Measurements from ENCODE around the gene ZBTB12.
"Not testable (repeated sequence)": the region's sequence is repeated elsewhere in the genome, so short reads cannot be mapped to it uniquely, and the experiment has no call there.

ZBTB12 gene

DNA sequence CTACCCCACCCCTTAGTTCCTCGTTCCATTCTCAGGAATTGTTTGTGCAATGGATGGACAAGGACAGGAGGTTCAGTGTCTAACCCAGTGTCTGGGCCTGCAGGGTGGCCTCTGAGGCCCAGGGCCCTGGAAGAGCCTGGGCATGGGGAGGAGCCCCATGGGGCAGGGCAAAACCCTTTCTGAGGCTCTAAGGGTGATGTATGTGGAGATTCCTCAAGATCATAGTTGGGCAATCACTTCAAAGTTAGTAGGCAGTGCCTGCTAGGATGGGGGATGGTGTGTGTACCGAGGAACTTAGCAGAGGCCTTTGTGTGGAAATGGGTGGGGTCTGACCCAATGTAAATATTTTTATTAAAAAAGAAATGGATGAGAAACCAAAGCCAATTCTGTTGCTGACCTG lies 18.9 kb upstream of the ZBTB12 start:
- no peak for DNase-seq (ENCODE audit: low read depth)

DNA sequence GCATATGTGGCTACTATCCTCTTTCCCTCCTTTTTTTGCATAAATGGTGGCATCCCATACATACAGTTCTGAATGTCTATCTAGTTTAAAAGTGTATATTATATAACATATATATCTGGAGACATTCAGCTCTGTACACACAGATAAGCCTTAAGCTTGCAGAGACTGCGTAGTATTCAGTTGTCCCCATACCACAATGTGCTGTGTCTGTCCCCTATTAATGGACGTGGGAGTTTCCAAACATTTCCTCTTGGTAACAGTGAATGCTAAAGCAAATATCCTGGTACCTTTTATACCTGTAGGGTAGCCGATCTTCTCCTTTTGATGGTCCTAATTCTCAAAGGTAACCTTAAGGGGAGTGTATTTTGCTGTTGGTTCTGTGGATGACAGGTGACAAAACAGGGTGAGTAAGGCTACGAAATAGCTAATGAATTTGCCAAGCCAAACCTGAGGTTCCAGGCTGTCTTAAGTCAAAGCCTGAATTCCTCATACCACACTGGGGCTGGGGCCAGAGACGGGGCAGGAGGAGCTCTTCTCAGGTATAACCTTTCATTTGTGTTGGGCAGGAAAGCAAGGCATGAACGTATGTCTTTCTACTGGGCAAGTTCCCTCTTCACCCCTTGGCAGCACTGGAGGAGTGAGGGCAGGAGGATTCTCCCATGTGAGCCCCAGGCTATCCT lies 17.9 kb upstream of the ZBTB12 start:
- DNase-seq (ENCODE audit: low read depth), result no peak

DNA sequence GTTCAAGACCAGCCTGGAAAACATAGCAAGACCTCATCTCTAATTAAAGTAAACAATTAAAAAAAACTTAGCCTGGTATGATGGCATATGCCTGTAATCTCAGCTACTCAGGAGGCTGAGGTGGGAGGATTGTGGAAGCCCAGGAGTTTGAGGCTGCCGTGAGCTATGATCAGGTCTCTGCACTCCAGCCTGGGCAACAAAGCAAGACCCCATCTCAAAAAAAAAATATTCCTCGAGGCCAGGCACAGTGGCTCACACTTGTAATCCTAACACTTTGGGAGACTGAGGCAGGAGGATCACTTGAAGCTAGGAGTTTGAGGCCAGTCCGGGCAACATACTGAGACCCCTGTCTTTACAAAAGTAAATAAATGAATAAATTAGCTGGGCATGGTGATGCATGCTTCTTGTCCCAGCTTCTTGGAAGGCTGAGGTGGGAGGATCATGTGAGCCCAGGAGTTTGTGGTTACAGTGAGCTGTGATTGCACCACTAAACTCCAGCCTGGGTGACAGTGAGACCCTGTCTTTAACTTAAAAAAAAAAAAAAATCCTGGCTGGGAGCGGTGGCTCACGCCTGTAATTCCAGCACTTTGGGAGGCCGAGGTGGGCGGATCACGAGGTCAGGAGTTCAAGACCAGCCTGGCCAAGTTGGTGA lies 16.3 kb upstream of the ZBTB12 start:
- DNase-seq (ENCODE audit: low read depth), result no peak

DNA sequence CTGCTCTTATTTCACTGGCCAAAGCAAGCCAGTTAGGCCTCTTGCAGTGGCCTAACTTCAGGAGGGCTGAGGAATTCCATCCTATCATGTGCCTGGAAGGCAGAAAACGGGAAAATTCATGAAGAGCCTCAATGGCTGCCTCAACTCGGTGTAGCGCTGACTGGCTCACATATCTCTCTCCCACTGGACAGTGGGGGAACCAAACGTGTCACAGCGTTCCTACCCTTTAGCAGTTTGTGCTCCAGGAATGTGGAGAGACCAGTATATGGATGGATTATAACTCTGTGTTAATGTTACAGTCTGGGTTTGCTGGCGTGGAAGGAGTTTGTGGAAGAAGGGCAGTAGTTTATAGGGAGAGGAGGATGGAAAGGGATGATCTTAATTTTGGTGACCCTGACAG lies 13.9 kb upstream of the ZBTB12 start:
- no peak for DNase-seq (ENCODE audit: low read depth)

DNA sequence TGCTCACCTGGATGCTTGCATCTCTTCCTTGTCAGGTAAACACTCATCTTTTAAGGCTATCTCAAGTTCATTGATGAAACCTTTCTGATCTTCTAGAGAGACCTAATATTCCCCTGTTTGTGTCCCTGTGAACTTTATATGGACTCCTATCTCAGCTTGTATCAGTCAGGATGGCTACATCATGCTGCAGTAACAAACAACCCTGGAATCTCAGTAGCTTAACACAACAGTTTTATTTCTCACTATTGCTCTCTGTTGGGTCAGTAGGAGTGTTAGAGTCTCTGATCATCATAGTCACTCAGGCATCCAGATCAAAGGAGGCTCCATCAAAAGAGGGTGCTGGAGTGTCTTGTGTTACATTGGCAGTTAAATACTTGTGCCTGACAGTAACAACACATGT lies 13.5 kb upstream of the ZBTB12 start:
- DNase-seq (ENCODE audit: low read depth), result no peak

DNA sequence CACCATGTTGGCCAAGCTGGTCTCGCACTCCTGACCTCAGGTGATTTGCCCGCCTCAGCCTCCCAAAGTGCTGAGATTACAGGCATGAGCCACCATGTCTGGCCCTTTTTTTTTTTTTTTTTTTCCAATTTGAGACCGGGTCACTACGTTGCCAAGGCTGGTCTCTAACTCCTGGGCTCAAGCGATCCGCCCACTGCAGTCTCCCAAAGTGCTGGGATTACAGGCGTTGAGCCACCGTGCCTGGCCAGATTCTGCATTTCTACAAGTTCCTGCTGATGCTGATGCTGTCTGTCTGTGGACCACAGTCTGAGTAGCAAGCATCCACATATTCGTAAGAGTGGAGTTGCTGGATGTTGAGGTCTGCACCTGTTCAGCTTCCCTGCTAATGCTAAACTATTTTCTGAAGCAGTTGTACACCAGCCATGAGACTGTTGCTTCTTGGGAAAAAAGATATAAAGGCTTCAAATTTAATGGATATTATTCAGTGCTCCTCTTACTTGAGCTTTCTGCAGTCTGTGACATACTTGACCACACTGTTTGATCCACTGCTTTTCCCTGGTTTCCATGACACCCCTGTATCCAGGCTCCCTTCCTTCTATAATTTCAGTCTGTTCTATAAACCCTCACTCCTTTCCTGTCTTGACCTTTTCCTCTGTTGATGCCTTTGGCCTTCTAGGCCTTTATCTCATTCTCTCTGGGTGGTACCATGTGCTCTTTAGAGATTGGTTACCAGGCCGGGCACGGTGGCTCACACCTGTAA lies 10.1 kb upstream of the ZBTB12 start:
- DNase-seq (ENCODE audit: low read depth), result no peak

DNA sequence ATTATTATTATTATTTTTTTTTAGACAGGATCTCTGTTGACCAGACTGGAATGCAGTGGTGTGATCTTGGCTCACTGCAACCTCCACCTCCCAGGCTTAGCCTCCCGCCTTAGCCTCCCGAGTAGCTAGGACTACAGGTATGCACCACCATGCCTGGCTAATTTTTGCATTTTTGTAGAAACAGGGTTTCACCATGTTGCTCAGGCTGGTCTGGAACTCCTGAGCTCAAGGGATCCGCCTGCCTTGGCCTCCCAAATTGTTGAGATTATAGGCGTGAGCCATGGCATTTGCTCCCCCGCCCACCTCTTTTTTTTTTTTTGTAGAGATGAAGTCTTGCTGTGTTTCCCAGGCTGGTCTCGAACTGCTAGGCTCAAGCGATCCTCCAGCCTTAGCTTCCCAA lies 7.4 kb upstream of the ZBTB12 start:
- not testable (repeated sequence) for DNase-seq (ENCODE audit: low read depth)

DNA sequence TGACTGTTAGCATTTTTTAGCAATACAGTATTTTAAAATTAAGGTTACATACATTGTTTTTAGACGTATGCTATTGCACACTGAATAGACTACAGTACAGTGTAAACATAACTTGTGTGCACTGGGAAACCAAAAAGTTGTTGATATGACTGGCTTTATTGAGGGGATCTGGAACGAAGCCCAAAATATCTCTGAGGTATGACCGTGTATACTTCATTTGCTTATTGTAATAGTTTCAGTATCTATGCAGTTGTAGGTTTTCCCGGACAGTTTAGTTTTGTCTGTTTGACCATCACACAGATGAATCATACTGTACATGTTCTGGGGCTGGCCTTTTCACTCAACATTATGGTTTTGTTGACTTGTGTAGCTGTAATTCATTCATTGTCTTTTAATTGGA lies 6.9 kb upstream of the ZBTB12 start:
- DNase-seq (ENCODE audit: low read depth), result no peak

DNA sequence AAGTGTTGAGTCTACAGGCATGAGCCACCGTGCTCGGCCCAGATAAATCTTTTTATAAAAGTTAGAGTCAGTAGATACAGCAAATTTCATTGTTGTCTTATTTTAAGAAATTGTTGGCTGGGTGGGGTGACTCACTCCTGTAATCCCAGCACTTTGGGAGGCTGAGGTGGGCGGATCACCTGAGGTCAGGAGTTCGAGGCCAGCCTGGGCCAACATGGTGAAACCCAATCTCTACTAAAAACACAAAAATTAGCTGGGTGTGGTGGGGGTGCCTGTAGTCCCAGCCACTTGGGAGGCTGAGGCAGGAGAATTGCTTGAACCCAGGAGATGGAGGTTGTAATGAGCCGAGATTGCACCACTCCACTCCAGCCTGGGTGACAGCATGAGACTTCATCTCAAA lies 6.4 kb upstream of the ZBTB12 start:
- DNase-seq (ENCODE audit: low read depth), result not testable (repeated sequence)

DNA sequence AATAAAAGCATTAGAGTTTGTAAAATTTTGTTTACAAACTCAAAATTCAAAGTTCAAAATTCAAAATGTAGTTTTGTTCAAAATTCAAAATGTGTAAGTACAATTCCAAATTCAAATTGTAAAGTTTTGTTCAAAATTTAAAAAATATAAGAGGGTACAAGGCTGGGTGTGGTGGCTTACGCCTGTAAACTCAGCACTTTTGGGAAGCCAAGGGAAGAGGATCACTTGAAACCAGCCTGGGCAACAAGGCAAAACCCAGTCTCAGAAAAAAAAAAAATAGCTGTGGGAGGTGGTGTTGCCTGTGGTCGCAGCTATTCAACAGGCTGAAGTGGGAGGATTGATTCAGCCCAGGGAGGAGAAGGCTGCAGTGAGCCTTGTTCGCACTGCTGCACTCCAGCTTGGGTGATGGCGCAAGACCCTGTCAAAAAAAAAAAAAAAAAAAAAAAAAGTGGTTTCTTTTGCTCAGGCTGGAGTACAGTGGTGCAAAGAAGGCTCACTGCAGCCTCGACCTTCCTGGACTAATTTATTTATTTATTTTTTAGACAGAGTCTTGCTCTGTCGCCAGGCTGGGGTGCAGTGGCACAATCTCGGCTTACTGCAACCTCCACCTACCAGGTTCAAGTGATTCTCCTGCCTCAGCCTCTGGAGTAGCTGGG lies 5.4 kb upstream of the ZBTB12 start:
- no peak for DNase-seq (ENCODE audit: low read depth)

DNA sequence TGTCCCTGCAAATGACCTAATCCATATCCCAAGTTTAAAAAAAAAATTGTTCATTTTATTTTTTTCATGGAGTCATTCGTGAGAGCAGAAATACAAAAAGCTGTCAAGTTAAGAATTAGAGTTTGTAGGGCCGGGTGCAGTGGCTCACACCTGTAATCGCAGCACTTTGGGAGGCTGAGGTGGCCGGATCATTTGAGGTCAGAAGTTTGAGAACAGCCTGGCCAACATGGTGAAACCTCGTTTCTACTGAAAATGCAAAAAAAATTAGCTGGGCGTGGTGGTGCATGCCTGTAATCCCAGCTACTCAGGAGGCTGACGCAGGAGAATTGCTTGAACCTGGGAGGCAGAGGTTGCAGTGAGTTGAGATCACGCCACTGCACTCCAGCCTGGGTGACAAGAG lies 4.8 kb upstream of the ZBTB12 start:
- not testable (repeated sequence) for DNase-seq (ENCODE audit: low read depth)

DNA sequence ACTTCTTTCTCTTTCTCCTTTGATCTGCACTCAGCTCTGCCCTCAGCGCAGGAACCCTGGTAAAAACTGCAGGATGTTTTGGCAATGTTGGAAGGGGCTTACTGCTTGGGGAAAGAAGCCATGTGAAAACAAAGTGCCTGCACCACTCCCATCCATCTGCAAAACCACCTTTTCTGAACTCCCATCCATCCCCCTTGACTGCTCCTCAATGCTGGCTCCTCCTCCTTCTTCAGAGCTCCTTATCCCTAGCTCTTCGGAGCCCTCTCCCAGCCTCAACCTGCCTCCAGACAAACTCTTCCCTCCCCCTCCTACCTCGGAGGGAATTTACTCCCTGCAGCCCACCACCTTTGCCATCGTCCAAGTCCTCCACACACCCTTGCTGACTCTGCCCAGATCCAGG lies 4.2 kb upstream of the ZBTB12 start:
- DNase-seq (ENCODE audit: low read depth), result no peak

DNA sequence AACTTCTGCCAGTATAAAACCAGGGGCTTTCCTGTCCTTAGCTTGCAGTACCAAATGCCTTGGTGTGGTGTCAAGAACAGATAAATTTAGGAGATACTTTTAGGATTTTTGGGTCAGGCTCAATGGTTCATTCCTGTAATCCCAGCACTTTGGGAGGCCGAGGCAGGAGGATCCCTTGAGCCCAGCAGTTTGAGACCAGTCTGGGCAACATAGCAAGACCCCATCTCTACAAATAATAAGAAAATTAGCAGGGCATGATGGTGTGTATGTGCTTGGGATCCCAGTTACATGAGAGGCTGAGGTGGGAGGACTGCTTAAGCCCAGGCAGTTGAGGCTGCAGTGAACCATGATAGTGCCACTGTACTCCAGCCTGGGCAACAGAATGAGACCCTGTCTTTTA lies 3.2 kb upstream of the ZBTB12 start:
- DNase-seq (ENCODE audit: low read depth), result no peak

DNA sequence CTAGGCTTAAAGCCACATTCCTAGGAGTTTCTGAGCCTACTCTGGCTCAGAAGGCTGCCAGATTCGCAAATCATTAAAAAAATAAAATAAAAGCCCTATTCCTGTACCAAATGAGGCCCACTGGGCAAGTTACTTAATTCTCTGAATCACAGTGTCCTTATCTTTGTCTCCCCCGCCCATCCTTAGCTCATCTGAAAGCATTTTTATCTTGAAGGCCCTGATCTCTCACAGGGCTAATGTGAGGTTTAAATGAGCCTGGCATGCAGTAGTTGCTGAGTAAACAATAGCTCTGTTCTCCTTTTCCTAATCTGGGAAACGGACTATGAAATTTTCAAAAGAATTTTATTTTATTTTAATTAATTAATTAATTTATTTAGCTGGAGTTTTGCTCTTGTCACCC lies 2.1 kb upstream of the ZBTB12 start:
- DNase-seq (ENCODE audit: low read depth), result no peak

DNA sequence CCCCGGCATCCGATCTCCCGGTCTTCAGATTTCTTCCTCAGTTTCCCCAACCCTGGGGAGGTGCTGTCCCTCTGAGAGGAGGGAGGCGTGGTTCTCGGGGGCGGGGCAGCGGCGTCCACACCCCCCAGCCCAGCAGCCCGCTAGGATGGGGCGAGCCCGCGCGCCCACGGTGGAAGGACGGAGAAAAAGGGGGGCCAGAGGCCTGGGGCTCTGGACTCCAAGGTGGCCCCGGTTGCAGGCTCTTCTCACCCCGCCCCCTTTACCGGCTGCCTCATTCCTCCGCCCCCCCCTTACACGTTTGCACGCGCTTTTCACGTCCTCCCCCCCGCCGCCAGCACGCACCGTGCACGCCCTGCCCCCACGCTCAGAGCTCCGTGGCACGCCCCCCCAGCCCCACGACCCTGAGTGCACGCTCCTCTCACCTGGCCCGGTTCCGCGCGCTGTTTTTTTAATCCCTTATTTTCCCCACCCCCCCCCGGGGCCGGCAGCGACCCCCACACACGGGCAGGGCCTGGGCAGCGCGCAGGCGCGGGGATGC lies 402 bp downstream of the ZBTB12 start:
- DNase-seq (ENCODE audit: low read depth), result peak; percentile 56

DNA sequence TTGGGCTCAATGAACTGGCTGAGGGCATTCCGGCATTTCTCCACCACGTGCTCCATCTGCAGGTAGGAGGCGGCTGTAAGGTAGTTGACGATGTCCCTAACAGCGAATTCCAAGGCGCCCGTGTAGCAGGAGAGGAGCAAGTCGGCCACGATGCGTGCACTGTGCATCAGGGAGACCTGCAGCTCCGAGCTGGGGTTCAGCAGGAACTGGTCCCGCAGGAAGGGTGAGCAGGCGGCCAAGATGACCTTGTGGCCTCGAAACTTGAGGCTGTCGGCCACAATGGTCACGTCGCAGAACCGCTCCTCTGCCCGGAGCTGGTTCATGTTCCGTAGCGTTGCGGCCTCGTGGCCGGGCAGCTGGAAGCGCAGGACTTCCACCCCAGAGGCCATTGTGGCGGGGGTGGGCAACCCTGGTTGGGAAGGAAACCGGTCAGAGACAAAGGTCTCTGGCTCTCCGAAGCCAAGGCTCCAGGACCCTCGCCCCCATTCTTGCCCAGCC lies 920 bp downstream of the ZBTB12 start:
- no peak for DNase-seq (ENCODE audit: low read depth)

DNA sequence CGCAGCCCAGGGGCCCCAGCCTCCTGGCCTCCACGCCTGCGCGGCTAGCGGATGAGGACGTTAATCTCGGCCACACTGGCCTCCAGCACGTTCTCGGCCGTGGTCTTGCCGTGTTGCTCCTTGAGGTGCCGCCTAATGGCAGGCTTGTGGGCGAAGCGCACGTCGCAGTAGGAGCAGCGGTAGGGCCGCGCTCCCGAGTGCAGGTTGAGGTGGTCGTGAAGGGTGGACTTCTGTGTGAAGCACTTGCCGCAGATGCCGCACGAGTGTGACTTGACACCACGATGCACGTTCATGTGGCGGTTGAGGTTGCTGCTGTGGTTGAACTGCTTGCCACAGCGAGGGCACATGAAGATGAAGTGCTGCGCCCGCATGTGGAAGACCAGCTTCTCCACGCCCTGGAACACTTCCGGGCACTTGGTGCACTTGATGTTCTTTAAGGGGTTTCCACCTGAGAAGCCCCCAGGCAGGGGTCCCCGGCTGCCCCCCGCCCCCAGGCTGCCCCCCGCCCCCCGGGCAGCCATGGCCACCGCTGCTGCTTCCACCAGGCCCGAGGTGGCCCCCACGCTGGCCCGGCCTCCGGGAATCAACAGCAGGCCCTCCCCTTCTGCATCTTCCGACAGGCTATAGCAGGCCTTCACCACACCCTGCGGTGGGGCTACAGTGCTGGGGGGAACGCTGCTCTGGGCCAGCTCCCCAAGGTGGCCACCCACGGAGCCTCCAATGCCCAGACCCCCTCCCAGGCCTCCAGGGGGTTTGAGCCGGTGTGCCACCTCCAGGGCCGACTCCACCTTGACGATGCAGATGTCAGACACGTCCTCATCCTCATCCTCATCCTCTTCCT lies 1.8 kb downstream of the ZBTB12 start:
- no peak for DNase-seq (ENCODE audit: low read depth)

DNA sequence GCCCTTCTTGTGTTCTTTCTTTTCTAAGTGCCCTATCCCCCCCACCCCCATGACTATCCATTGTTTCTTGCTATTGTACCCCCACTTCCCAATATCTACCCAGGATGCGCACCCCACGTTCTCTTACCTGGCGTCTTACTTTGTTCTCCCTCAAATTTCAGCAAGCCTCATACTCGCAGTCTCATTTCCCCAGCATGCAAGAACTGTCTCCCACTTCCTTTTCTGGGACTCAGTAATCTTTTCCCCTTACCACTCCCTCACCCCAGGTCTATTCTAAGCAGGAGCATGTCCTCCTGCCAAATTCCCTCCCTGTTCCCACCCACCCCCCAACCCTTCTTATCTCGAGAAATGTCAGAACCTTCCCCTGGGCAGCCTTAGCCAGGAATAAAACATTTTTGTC lies 2.7 kb downstream of the ZBTB12 start:
- no peak for DNase-seq (ENCODE audit: low read depth)

DNA sequence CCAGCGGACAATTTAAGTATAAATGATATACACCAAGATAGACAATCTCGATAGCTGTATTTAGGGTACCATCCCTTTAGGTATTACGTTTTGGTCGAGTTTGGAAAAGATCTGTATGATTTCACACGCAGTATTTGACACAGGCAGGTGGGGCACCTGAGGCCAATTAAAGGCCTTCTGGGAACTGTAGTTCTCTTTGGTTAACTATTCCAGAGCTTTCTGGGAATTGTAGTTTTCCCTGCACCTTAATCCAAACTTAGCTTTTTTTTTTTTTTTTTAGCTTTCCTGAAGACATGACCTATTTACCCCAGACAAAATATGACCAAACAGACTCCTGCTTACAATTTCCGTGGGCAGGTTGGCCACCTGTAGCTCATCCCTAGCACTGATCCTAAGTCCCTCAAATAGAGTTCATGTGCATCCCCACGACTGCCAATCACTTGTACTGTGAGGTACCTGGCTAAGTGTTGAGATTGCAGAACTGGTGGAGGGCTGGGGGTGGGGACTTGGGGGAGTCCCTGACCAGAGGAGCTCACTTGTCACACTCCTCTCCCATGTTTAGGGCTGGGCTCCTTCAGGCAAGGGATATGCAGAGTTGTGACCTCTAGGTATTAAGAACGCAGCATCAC lies 3.4 kb downstream of the ZBTB12 start:
- no peak for DNase-seq (ENCODE audit: low read depth)

DNA sequence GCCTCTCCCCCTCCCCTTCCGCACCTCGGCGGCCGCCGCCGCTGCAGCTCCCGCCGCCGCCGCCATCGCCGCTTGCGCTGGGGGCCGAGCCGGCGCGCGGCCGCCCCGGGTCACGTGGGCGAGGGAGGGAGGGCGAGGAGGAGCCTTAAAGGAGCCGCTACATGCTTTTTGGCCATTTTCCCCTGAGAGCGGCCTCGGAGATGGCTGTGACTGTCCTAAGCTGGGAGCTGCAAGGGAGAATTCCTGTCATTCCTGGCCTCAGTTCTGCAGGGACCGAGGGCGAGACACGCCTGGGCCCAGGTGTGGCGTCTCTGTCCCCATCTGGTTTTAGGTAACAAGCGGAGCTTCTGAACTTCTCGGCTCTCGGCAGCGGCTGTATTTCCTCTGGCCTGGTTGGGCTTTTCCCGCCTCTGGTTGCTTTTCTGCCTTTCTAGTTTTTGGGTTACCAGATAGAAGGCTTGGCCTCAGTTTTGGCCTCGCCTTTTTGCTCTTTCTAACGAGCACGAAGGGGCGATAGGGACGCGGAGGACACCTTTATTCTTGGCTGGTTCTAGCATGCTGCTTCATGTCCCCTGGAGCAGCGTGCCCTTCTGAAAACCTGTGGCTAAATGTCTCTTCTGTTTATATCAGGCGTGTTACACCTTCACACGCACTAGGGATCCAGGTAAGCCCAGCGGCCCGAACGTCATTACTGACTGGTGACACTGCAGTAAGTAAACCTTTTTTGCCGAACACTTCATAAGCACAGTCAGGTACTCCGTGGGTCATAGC lies 4.1 kb downstream of the ZBTB12 start, which contains the start of gene EHMT2:
Gene EHMT2, minus strand, starts transcription at position 87 of the 771 bp plus-strand sequence. Its CDS starts 21 bp downstream, at position 66.
- DNase-seq (ENCODE audit: low read depth), result peak; percentile 76

Measured in activated T-cell treated with anti-CD3 and anti-CD28 coated beads for 1 hour (primary cell).